Stimulated activated CD4-positive, alpha-beta T cell treated with anti-CD3 and anti-CD28 coated beads, Interleukin-4, amount 100 ng/mL, for 1 hour (primary cell): ENCODE results near the gene ZNF536.
"Not testable (repeated sequence)": the region's sequence is repeated elsewhere in the genome, so short reads cannot be mapped to it uniquely, and the experiment has no call there.

Experiments used
- DNase-seq: peaks from one replicate; pipeline ENCODE4 v3.0.0-alpha.2; 2020

ZNF536 gene

GRCh38 chr19:30449673-30450072 lies 77.5 kb downstream of the ZNF536 start:
- DNase-seq = no peak

GRCh38 chr19:30450100-30450499 lies 77.9 kb downstream of the ZNF536 start:
- DNase-seq = no peak

GRCh38 chr19:30450835-30451321 lies 78.7 kb downstream of the ZNF536 start:
- DNase-seq = no peak

GRCh38 chr19:30452931-30453330 lies 80.7 kb downstream of the ZNF536 start:
- no peak for DNase-seq

GRCh38 chr19:30453743-30454142 lies 81.6 kb downstream of the ZNF536 start:
- DNase-seq = no peak

- DNase-seq = no peak
Measured at GRCh38 chr19:30455881-30456280, 83.7 kb downstream of the ZNF536 start.

- no peak for DNase-seq
Measured at GRCh38 chr19:30457484-30457883, 85.3 kb downstream of the ZNF536 start.

GRCh38 chr19:30459859-30460258 lies 87.7 kb downstream of the ZNF536 start:
- DNase-seq = no peak

- no peak for DNase-seq
Measured at GRCh38 chr19:30464162-30464561, 92.0 kb downstream of the ZNF536 start.

- DNase-seq = not testable (repeated sequence)
Measured at GRCh38 chr19:30466598-30466997, 94.4 kb downstream of the ZNF536 start.

GRCh38 chr19:30467239-30467638 lies 95.1 kb downstream of the ZNF536 start:
- DNase-seq = no peak

- DNase-seq = no peak
Measured at GRCh38 chr19:30469774-30470173, 97.6 kb downstream of the ZNF536 start.

- DNase-seq = no peak
Measured at GRCh38 chr19:30471441-30471840, 99.3 kb downstream of the ZNF536 start.

GRCh38 chr19:30473334-30473867 lies 101.2 kb downstream of the ZNF536 start:
- no peak for DNase-seq

- DNase-seq = no peak
Measured at GRCh38 chr19:30476997-30477396, 104.8 kb downstream of the ZNF536 start.

GRCh38 chr19:30479231-30479630 lies 107.0 kb downstream of the ZNF536 start:
- DNase-seq = no peak

GRCh38 chr19:30480097-30480496 lies 107.9 kb downstream of the ZNF536 start:
- DNase-seq = no peak

- DNase-seq = no peak
Measured at GRCh38 chr19:30481063-30481462, 108.9 kb downstream of the ZNF536 start.

- no peak for DNase-seq
Measured at GRCh38 chr19:30481823-30482222, 109.6 kb downstream of the ZNF536 start.

- no peak for DNase-seq
Measured at GRCh38 chr19:30482956-30483355, 110.8 kb downstream of the ZNF536 start.

GRCh38 chr19:30486250-30486649 lies 114.1 kb downstream of the ZNF536 start:
- DNase-seq = not testable (repeated sequence)

GRCh38 chr19:30487178-30487577 lies 115.0 kb downstream of the ZNF536 start:
- DNase-seq = no peak

GRCh38 chr19:30488191-30488590 lies 116.0 kb downstream of the ZNF536 start:
- no peak for DNase-seq

- DNase-seq = no peak
Measured at GRCh38 chr19:30490760-30491159, 118.6 kb downstream of the ZNF536 start.

- DNase-seq = no peak
Measured at GRCh38 chr19:30492586-30493270, 120.5 kb downstream of the ZNF536 start.
